Thyroid gland (tissue), 4 donors: Measurements from ENCODE around the gene UBP1. TPM values are rescaled to one million over a fixed set of nuclear protein-coding genes. Genes with fewer than 3 reads are reported as not detected.
"Not testable (repeated sequence)": the region's sequence is repeated elsewhere in the genome, so short reads cannot be mapped to it uniquely, and the experiment has no call there.

Experiments
- DNase-seq, 2 donors: peaks; one replicate each; pipeline ENCODE4 v3.0.0-alpha.2; 2019
- H3K27ac ChIP-seq, 3 donors: fragments of 200-600 bp; sonication (generic); 1 replicate in 2 of 3; 2 replicates in 1 of 3; pipeline ENCODE4 v1.5.1; 2016 to 2019; ENCODE audit warnings: mild to moderate bottlenecking in 1 of 3, moderate library complexity in 1 of 3
- H3K27me3 ChIP-seq: fragments of 200-600 bp; sonication (generic); one replicate; pipeline ENCODE4 v1.5.1; 2019
- H3K36me3 ChIP-seq, 2 donors: fragments of 200-600 bp; sonication (generic); one replicate each; pipeline ENCODE4 v1.5.1; 2016 to 2019
- H3K4me1 ChIP-seq, 2 donors: fragments of 200-600 bp; sonication (generic); one replicate each; pipeline ENCODE4 v1.5.1; 2017 to 2019
- H3K4me3 ChIP-seq, 3 donors: fragments of 200-600 bp; sonication (generic); replicated peaks in 1 of 3; 1 replicate in 2 of 3; 2 replicates in 1 of 3; pipeline ENCODE4 v1.5.1; 2016; ENCODE audit warnings: mild to moderate bottlenecking in 1 of 3
- H3K9me3 ChIP-seq: fragments of 200-600 bp; sonication (generic); one replicate; pipeline ENCODE4 v1.5.1; 2017
- CTCF ChIP-seq, 6 experiments: fragments of 200-600 bp in 3 of 6; fragments of 450-650 bp in 3 of 6; sonication (generic) in 3 of 6; IDR thresholded peaks; one replicate each; pipeline ENCODE4 v1.5.1; 2016 to 2019; ENCODE audit warnings: antibody characterized with exemption in 6 of 6, mild to moderate bottlenecking in 2 of 6, inconsistent platforms in 1 of 6, moderate library complexity in 1 of 6
- POLR2A ChIP-seq, 2 donors: fragments of 450-650 bp; IDR thresholded peaks; one replicate each; pipeline ENCODE4 v1.6.1; 2017; ENCODE audit warnings: antibody characterized with exemption in 2 of 2, mild to moderate bottlenecking in 2 of 2, moderate library complexity in 1 of 2
- WGBS, 2 donors: methylation state at CpG; one replicate each; pipeline ENCODE4 v1.1.5; 2017; 5-methylcytosine and 5-hydroxymethylcytosine counted together
- intact Hi-C: fragments of 100-400 bp; cut with DNase I; formaldehyde crosslinking; loops from one replicate; pipeline ENCODE4 v1.15.1; 2023
- total RNA-seq, 4 donors: library from RNA; depleted of rRNA; stranded (reverse); fragments of >200 nt; gene quantifications; one replicate each; pipeline ENCODE4 v1.2.3, GENCODE V29; 2016

UBP1 gene
- total RNA-seq, 4 donors from 2014 or later: 55.5 to 108 (median 65.6) TPM

GRCh38 chr3:33433843-33434242 lies 6.4 kb downstream of the UBP1 start:
- no peaks in the 10 kb centered on the region for H3K36me3 ChIP-seq
- peaks cover 16 to 58% of the 10 kb centered on the region in 2 donors for H3K4me1 ChIP-seq
- WGBS, 2 donors: 64 to 71% methylated on average over 2 of the region's 2 CpGs
- intact Hi-C loops: no loop called here
- no peak overlapping the region for H3K4me3 ChIP-seq
- no peaks in the 10 kb centered on the region for H3K27me3 ChIP-seq
- no peak for DNase-seq
- no peak overlapping the region for H3K27ac ChIP-seq
- no peaks in the 10 kb centered on the region for H3K9me3 ChIP-seq
- no peak for TF ChIP-seq POLR2A (IDR thresholded peaks at IDR 0.05)
- TF ChIP-seq CTCF (IDR thresholded peaks at IDR 0.05): no peak

- Histone ChIP-seq H3K36me3 (no peaks in the 10 kb centered on the region), H3K27me3 (no peaks in the 10 kb centered on the region), H3K9me3 (no peaks in the 10 kb centered on the region), H3K27ac (no peak overlapping the region), H3K4me1 (peaks cover 7 to 31% of the 10 kb centered on the region in 2 donors), H3K4me3 (no peak overlapping the region)
- TF ChIP-seq POLR2A (IDR thresholded peaks at IDR 0.05): no peak
- no peak for TF ChIP-seq CTCF (IDR thresholded peaks at IDR 0.05)
- no peak for DNase-seq
- intact Hi-C loops: no loop called here
- 93 to 97% methylated on average over 4 of the region's 4 CpGs for WGBS, 2 donors
These were observed 9.6 kb downstream of the UBP1 start for GRCh38 chr3:33430571-33430970.

- Histone ChIP-seq H3K27ac (no peak overlapping the region), H3K4me3 (no peak overlapping the region), H3K9me3 (no peaks in the 10 kb centered on the region), H3K36me3 (no peaks in the 10 kb centered on the region), H3K27me3 (no peaks in the 10 kb centered on the region), H3K4me1 (peaks cover 7 to 26% of the 10 kb centered on the region in 2 donors)
- intact Hi-C loops: no loop called here
- 82 to 100% methylated on average over 1 of the region's 1 CpG for WGBS, 2 donors
- TF ChIP-seq POLR2A (IDR thresholded peaks at IDR 0.05): no peak
- no peak for TF ChIP-seq CTCF (IDR thresholded peaks at IDR 0.05)
- no peak for DNase-seq
These were observed 10.1 kb downstream of the UBP1 start for GRCh38 chr3:33430061-33430460.

- 89 to 90% methylated on average over 2 of the region's 2 CpGs for WGBS, 2 donors
- DNase-seq, H3K36me3 ChIP-seq, H3K27me3 ChIP-seq, intact Hi-C loops, H3K4me3 ChIP-seq, H3K9me3 ChIP-seq, H3K27ac ChIP-seq: not testable (repeated sequence)
- peaks cover 7 to 23% of the 10 kb centered on the region in 2 donors for H3K4me1 ChIP-seq
These were observed 10.9 kb downstream of the UBP1 start for GRCh38 chr3:33429306-33429705.

- Histone ChIP-seq H3K4me1 (peaks cover 7 to 20% of the 10 kb centered on the region in 2 donors), H3K9me3 (no peaks in the 10 kb centered on the region), H3K36me3 (no peaks in the 10 kb centered on the region), H3K27me3 (no peaks in the 10 kb centered on the region), H3K4me3 (no peak overlapping the region), H3K27ac (no peak overlapping the region)
- intact Hi-C loops: no loop called here
- TF ChIP-seq CTCF (IDR thresholded peaks at IDR 0.05) (no peak), POLR2A (IDR thresholded peaks at IDR 0.05) (no peak)
- WGBS, 2 donors: 90 to 91% methylated on average over 7 of the region's 7 CpGs
- no peak for DNase-seq
These were observed 11.5 kb downstream of the UBP1 start for GRCh38 chr3:33428734-33429133.
